Cardiac fibroblast (primary cell): ENCODE results near the gene KCP.

ENCODE experiments used
- DNase-seq, 2 donors: peaks; one replicate each; pipeline versions ENCODE4 v3.0.0 to v3.0.0-alpha.2; 2010; ENCODE audit warnings: low read depth in 2 of 2
- H3K4me3 ChIP-seq, 2 donors: replicated peaks in 1 of 2; 1 replicate in 1 of 2; 2 replicates in 1 of 2; pipeline ENCODE4 v1.5.1; 2011; ENCODE audit warnings: low read depth in 2 of 2, low read length in 2 of 2, mild to moderate bottlenecking in 2 of 2, moderate library complexity in 1 of 2
- CTCF ChIP-seq: IDR thresholded peaks from one replicate; pipeline ENCODE4 v1.5.1; 2011; ENCODE audit warnings: low read depth, mild to moderate bottlenecking, low read length, inconsistent platforms

The KCP gene

GRCh38 chr7:128894101-128894440 lies 16.4 kb downstream of the KCP start:
- H3K4me3 ChIP-seq, result no peak overlapping the region
- no peak for TF ChIP-seq CTCF
- no peak for DNase-seq

- no peak for TF ChIP-seq CTCF
- no peak for DNase-seq
- H3K4me3 ChIP-seq, result no peak overlapping the region
These were observed 17.0 kb downstream of the KCP start for GRCh38 chr7:128893251-128894100.

GRCh38 chr7:128892521-128893250 lies 17.8 kb downstream of the KCP start:
- no peak for DNase-seq
- TF ChIP-seq CTCF, result no peak
- H3K4me3 ChIP-seq, result no peak overlapping the region

GRCh38 chr7:128891942-128892269 lies 18.6 kb downstream of the KCP start:
- no peak for DNase-seq
- no peak overlapping the region for H3K4me3 ChIP-seq
- TF ChIP-seq CTCF, result no peak

- DNase-seq, result no peak
These were observed 19.2 kb downstream of the KCP start for GRCh38 chr7:128891110-128891941.

More at GRCh38 chr7:128891110-128891941, 19.2 kb downstream of the KCP start:
- no peak overlapping the region for H3K4me3 ChIP-seq
- no peak for TF ChIP-seq CTCF
